ENCODE results near the gene OR51B6. TPM values are rescaled to one million over a fixed set of nuclear protein-coding genes. Genes with fewer than 3 reads are reported as not detected.
A peak's percentile ranks its signal among the peaks of the same experiment; 100 is the strongest.

Gene OR51B6
- not detected in 2 replicates for total RNA-seq

- H4K20me1 ChIP-seq (ENCODE audit: insufficient read depth, low read length), result no peaks in the 10 kb centered on the region
- H3K27ac ChIP-seq (ENCODE audit: low read depth, low read length), result no peak within 1 kb of the TSS
- H3K4me3 ChIP-seq (ENCODE audit: insufficient read depth, low read length), result no peak within 1 kb of the TSS
- H3K9me3 ChIP-seq (ENCODE audit: low read depth, low read length), result no peaks in the 10 kb centered on the region
- DNase-seq (ENCODE audit: insufficient read length, low spot score, missing footprints), result no peak
- no peaks in the 10 kb centered on the region for H3K79me2 ChIP-seq (ENCODE audit: insufficient read depth, low read length)
- H2AFZ ChIP-seq (ENCODE audit: low read length), result peak within 1 kb of the TSS; percentile 49
- H3K27me3 ChIP-seq (ENCODE audit: insufficient read depth, low read length), result no peaks in the 10 kb centered on the region
- H3K4me1 ChIP-seq (ENCODE audit: insufficient read depth, low read length), result peaks cover 8% of the 10 kb centered on the region
- peak within 1 kb of the TSS; percentile 11 for H3K4me2 ChIP-seq (ENCODE audit: insufficient read depth, low read length)
- TF ChIP-seq CTCF (IDR thresholded peaks at IDR 0.05; ENCODE audit: extremely low read depth, low read depth, low read length), result no peak
- H3K36me3 ChIP-seq (ENCODE audit: insufficient read depth, low read length), result no peaks in the 10 kb centered on the region
Observed at GRCh38 chr11:5351208-5351607, at the start of gene OR51B6. TSS of gene OR51B6 (plus strand) at chr11:5351508. CDS start at chr11:5351508, 0 bp downstream.

- Histone ChIP-seq H3K36me3 (ENCODE audit: insufficient read depth, low read length) (no peaks in the 10 kb centered on the region), H4K20me1 (ENCODE audit: insufficient read depth, low read length) (no peaks in the 10 kb centered on the region), H3K79me2 (ENCODE audit: insufficient read depth, low read length) (no peaks in the 10 kb centered on the region), H3K9me3 (ENCODE audit: low read depth, low read length) (no peaks in the 10 kb centered on the region), H3K27ac (ENCODE audit: low read depth, low read length) (no peak within 1 kb of the TSS), H3K4me3 (ENCODE audit: insufficient read depth, low read length) (no peak within 1 kb of the TSS), H3K27me3 (ENCODE audit: insufficient read depth, low read length) (no peaks in the 10 kb centered on the region), H3K4me1 (ENCODE audit: insufficient read depth, low read length) (peaks cover 20% of the 10 kb centered on the region), H2AFZ (ENCODE audit: low read length) (no peak within 1 kb of the TSS), H3K4me2 (ENCODE audit: insufficient read depth, low read length) (no peak within 1 kb of the TSS)
- no peak for TF ChIP-seq CTCF (IDR thresholded peaks at IDR 0.05; ENCODE audit: extremely low read depth, low read depth, low read length)
- DNase-seq (ENCODE audit: insufficient read length, low spot score, missing footprints), result no peak
Observed at GRCh38 chr11:5301846-5302245, 49.5 kb upstream of the OR51B6 start, which contains the start of gene OR51B4. TSS of gene OR51B4 (minus strand) at chr11:5301946. CDS start at chr11:5301946, 0 bp downstream.

GRCh38 chr11:5303626-5304025 lies 47.7 kb upstream of the OR51B6 start:
- Histone ChIP-seq H3K4me1 (ENCODE audit: insufficient read depth, low read length) (peaks cover 15% of the 10 kb centered on the region), H3K27ac (ENCODE audit: low read depth, low read length) (no peak overlapping the region), H2AFZ (ENCODE audit: low read length) (no peak overlapping the region), H3K4me2 (ENCODE audit: insufficient read depth, low read length) (no peak overlapping the region), H3K4me3 (ENCODE audit: insufficient read depth, low read length) (no peak overlapping the region), H3K9me3 (ENCODE audit: low read depth, low read length) (no peaks in the 10 kb centered on the region), H3K36me3 (ENCODE audit: insufficient read depth, low read length) (no peaks in the 10 kb centered on the region), H3K79me2 (ENCODE audit: insufficient read depth, low read length) (no peaks in the 10 kb centered on the region), H3K27me3 (ENCODE audit: insufficient read depth, low read length) (no peaks in the 10 kb centered on the region), H4K20me1 (ENCODE audit: insufficient read depth, low read length) (no peaks in the 10 kb centered on the region)
- no peak for DNase-seq (ENCODE audit: insufficient read length, low spot score, missing footprints)
- no peak for TF ChIP-seq CTCF (IDR thresholded peaks at IDR 0.05; ENCODE audit: extremely low read depth, low read depth, low read length)

GRCh38 chr11:5304046-5304445 lies 47.3 kb upstream of the OR51B6 start:
- H2AFZ ChIP-seq (ENCODE audit: low read length), result peak overlapping the region; percentile 53
- peaks cover 15% of the 10 kb centered on the region for H3K4me1 ChIP-seq (ENCODE audit: insufficient read depth, low read length)
- TF ChIP-seq CTCF (IDR thresholded peaks at IDR 0.05; ENCODE audit: extremely low read depth, low read depth, low read length), result no peak
- no peak overlapping the region for H3K4me3 ChIP-seq (ENCODE audit: insufficient read depth, low read length)
- peak; percentile 84 for DNase-seq (ENCODE audit: insufficient read length, low spot score, missing footprints)
- H3K9me3 ChIP-seq (ENCODE audit: low read depth, low read length), result no peaks in the 10 kb centered on the region
- no peaks in the 10 kb centered on the region for H3K36me3 ChIP-seq (ENCODE audit: insufficient read depth, low read length)
- H3K27ac ChIP-seq (ENCODE audit: low read depth, low read length), result no peak overlapping the region
- H3K4me2 ChIP-seq (ENCODE audit: insufficient read depth, low read length), result no peak overlapping the region
- H4K20me1 ChIP-seq (ENCODE audit: insufficient read depth, low read length), result no peaks in the 10 kb centered on the region
- no peaks in the 10 kb centered on the region for H3K27me3 ChIP-seq (ENCODE audit: insufficient read depth, low read length)
- H3K79me2 ChIP-seq (ENCODE audit: insufficient read depth, low read length), result no peaks in the 10 kb centered on the region
